ENCODE measurements around the gene ZC3H12A.

DNA sequence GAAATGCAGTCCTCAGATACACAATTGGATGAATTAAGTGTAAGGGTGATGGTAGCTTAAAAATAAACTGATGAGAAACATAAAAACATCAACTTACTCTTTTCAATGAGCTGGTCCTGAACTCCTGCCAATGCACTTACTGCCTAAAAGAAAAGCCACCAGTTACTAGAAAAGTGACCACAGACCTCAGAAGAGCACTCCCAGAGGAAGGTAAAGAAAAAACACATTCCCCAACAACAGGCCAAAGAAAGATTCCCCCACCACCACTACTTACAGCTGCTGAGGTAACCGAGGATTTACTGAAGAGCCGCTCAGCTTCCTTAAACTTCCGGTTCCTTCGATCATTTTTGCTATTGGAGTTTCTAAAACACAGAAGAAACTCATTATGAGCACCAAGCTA is 34.8 kb downstream of the ZC3H12A start:
- TF ChIP-seq, protein P1, sequence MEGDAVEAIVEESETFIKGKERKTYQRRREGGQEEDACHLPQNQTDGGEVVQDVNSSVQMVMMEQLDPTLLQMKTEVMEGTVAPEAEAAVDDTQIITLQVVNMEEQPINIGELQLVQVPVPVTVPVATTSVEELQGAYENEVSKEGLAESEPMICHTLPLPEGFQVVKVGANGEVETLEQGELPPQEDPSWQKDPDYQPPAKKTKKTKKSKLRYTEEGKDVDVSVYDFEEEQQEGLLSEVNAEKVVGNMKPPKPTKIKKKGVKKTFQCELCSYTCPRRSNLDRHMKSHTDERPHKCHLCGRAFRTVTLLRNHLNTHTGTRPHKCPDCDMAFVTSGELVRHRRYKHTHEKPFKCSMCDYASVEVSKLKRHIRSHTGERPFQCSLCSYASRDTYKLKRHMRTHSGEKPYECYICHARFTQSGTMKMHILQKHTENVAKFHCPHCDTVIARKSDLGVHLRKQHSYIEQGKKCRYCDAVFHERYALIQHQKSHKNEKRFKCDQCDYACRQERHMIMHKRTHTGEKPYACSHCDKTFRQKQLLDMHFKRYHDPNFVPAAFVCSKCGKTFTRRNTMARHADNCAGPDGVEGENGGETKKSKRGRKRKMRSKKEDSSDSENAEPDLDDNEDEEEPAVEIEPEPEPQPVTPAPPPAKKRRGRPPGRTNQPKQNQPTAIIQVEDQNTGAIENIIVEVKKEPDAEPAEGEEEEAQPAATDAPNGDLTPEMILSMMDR (IDR thresholded peaks at IDR 0.05) = no peak
- TF ChIP-seq POLR2A (IDR thresholded peaks at IDR 0.05) = no peak

All from Peyer's patch (tissue), 4 donors.